ENCODE measurements around the gene CLEC18B.
"Not testable (repeated sequence)": the region's sequence is repeated elsewhere in the genome, so short reads cannot be mapped to it uniquely, and the experiment has no call there.

Gene CLEC18B
- 0.24 to 1.2 (median 0.95) reads per million in 4 experiments for total RNA-seq

GRCh38 chr16:74420612-74421481 lies at the start of gene CLEC18B:
Gene CLEC18B, minus strand, starts transcription at chr16:74421478. Its CDS starts 208 bp downstream, at chr16:74421270.
- not testable (repeated sequence) for DNase-seq

- no peak for DNase-seq
Observed at GRCh38 chr16:74469946-74470478, 48.7 kb upstream of the CLEC18B start.

GRCh38 chr16:74468807-74469525 lies 47.7 kb upstream of the CLEC18B start:
- DNase-seq, result no peak

- no peak for DNase-seq
Observed at GRCh38 chr16:74466872-74467271, 45.6 kb upstream of the CLEC18B start.

GRCh38 chr16:74465851-74466685 lies 44.8 kb upstream of the CLEC18B start:
- no peak for DNase-seq

GRCh38 chr16:74465281-74465680 lies 44.0 kb upstream of the CLEC18B start:
- DNase-seq, result no peak

- DNase-seq, result no peak
Observed at GRCh38 chr16:74463888-74464287, 42.6 kb upstream of the CLEC18B start.

GRCh38 chr16:74462361-74462760 lies 41.1 kb upstream of the CLEC18B start:
- no peak for DNase-seq

- no peak for DNase-seq
Observed at GRCh38 chr16:74461826-74462225, 40.5 kb upstream of the CLEC18B start.

- no peak for DNase-seq
Observed at GRCh38 chr16:74460542-74460941, 39.3 kb upstream of the CLEC18B start.

- no peak for DNase-seq
Observed at GRCh38 chr16:74456290-74456625, 35.0 kb upstream of the CLEC18B start.

- DNase-seq, result no peak
Observed at GRCh38 chr16:74455619-74456289, 34.5 kb upstream of the CLEC18B start.

GRCh38 chr16:74455213-74455612 lies 33.9 kb upstream of the CLEC18B start:
- no peak for DNase-seq

GRCh38 chr16:74451951-74452758 lies 30.9 kb upstream of the CLEC18B start:
- DNase-seq, result no peak

- DNase-seq, result no peak
Observed at GRCh38 chr16:74450967-74451760, 29.9 kb upstream of the CLEC18B start.

- DNase-seq, result no peak
Observed at GRCh38 chr16:74450236-74450635, 29.0 kb upstream of the CLEC18B start.

GRCh38 chr16:74449470-74449869 lies 28.2 kb upstream of the CLEC18B start:
- no peak for DNase-seq

- no peak for DNase-seq
Observed at GRCh38 chr16:74448990-74449389, 27.7 kb upstream of the CLEC18B start.

GRCh38 chr16:74447578-74447977 lies 26.3 kb upstream of the CLEC18B start:
- DNase-seq, result no peak

GRCh38 chr16:74446866-74447265 lies 25.6 kb upstream of the CLEC18B start:
- no peak for DNase-seq

Data from effector CD8-positive, alpha-beta T cell (primary cell).